IPS DF 19.7 (cell line): ENCODE results near the gene AKT1.
"Not testable (repeated sequence)": the region's sequence is repeated elsewhere in the genome, so short reads cannot be mapped to it uniquely, and the experiment has no call there.

ENCODE experiments used
- DNase-seq: peaks from one replicate; pipeline ENCODE4 v3.0.0-alpha.2; 2013; ENCODE audit warnings: low read depth, low spot score

The AKT1 gene

GRCh38 chr14:104739026-104739425 is 56.5 kb downstream of the AKT1 start:
- DNase-seq = no peak

- DNase-seq = no peak
Measured at GRCh38 chr14:104738375-104739019, 57.1 kb downstream of the AKT1 start.

DNA sequence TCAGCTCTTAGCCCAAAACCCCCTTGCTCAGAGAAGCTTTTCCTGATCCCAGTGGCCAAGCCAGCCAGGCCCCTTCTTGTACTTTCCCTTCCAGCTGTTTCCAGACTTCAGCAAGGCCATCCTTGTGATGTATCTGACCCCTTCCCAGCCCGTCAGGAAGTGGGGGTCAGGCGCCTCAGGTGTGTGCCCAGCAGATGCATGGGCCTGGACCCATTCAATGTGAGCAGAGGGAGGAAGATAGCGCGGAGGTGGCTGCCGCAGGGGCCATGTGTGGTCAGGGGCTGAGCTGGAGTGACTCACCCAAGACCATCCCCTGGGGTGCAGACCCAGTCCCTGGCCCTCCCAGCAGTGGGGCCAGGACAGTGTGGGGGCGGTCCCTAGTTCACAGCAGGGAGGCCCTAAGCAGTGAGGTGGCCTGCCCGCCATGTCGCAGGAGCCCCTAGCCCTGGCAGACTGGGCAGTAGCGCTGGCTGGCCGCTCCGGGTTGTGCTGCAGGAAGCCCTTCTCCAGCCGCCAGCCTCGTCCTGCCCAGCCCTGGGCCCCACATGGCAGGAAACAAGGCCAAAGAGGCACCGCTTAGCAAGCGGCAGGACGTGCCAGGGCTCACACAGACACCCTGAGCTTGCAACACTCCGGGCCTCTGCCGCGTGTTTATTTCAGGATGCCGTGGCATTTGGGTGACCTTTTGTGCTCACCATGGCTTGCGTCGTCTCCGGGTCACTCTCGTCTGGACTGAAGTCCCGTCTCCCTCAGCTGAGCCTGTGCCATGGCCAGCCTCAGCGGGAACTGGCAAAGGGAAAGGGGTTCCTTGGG is 59.5 kb downstream of the AKT1 start:
- no peak for DNase-seq

- DNase-seq = no peak
Measured at GRCh38 chr14:104734991-104735779, 60.4 kb downstream of the AKT1 start.

GRCh38 chr14:104734601-104734990 is 61.0 kb downstream of the AKT1 start:
- DNase-seq = no peak

DNA sequence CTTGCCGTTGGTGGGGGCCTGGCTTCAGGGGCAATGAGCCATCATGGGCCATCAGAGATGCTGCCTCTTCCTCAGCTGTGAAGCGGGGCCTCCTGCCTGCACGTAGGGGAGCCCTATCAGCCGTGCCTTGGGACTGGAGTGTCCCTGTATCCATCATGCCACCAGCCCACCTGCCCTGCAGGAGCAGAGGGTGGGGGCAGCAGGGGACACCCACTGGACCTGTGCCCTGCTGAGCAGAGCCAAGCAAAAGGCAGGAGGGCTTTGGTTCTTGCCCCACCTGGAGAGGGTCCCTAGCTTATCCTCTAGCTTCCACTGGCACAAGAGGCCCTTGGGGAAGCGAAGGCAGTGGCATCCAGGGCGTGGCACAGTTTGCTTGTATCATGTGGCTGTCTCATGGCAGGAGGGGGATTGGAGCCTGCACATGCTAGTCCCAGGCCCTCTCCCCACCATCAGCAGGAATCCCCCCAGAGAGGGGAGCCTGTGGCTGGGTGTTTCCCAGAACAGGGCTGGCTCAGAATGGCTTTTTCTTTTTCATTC is 61.4 kb downstream of the AKT1 start:
- DNase-seq = no peak

- DNase-seq = no peak
Measured at GRCh38 chr14:104732931-104733681, 62.4 kb downstream of the AKT1 start.

- DNase-seq = no peak
Measured at GRCh38 chr14:104732355-104732804, 63.2 kb downstream of the AKT1 start.

GRCh38 chr14:104731320-104732294 is 63.9 kb downstream of the AKT1 start:
- peak; percentile 33 for DNase-seq

DNA sequence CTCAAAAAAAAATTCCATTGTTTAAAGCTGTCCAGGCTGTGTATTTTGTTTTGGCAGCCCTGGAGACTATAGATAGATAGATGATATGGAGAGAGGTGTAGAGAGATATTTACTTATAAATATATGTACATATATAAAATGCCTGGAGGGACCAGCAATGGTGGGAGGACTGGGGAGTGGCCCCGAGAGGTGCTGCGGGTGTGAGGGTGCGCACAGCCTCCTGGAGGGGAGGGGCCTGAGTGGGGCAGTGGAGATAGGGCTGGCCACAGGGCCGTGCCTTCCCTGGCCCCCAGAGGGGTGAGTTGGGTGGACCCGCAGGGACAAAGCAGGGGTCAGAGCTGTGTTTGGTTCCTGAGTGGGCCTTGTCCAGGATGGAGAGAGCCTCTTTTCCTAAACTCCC is 65.1 kb downstream of the AKT1 start:
- no peak for DNase-seq

- DNase-seq = no peak
Measured at GRCh38 chr14:104729835-104730181, 65.7 kb downstream of the AKT1 start.

DNA sequence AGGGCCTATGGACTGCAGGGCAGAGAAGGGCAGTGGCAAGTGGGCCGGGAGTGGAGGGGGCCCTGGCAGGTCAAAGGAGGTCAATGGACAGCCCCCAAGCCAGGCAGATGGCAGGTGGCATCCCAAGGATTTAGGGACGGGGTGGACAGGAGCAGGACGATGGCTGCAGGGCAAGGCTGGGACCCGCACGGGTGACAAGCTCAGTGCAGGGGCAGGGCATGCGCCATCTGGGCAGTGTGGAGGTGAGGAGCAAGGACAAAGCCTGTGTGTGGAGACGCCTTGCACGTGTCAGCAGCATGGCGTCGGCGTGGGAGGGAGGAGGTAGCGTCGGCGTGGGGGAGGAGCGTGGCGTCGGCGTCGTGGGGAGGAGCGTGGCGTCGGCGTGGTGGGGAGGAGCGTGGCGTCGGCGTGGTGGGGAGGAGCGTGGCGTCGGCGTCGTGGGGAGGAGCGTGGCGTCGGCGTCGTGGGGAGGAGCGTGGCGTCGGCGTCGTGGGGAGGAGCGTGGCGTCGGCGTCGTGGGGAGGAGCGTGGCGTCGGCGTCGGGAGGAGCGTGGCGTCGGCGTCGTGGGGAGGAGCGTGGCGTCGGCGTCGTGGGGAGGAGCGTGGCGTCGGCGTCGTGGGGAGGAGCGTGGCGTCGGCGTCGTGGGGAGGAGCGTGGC is 66.2 kb downstream of the AKT1 start:
- not testable (repeated sequence) for DNase-seq

DNA sequence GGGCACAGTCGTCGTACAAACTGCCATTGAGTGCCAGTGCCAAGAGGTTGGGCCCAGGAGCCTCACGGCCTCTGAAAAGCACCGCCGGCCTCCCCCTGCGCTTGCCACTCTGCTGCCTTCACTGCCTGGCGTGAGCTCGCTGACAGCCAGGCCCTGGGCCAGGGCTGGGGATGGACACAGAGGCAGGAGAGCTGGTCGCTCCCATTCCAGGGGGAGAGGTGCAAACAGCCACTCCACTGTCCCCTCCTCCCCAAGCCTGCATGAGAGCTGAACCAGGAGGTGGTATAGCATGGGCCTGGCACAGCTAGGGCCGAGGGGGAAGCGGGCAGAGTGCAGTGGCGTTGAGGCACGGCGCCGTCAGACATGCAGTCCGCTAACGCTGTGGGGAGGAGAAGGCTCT is 66.9 kb downstream of the AKT1 start:
- DNase-seq = no peak

GRCh38 chr14:104726600-104727451 is 68.7 kb downstream of the AKT1 start:
- DNase-seq = no peak

DNA sequence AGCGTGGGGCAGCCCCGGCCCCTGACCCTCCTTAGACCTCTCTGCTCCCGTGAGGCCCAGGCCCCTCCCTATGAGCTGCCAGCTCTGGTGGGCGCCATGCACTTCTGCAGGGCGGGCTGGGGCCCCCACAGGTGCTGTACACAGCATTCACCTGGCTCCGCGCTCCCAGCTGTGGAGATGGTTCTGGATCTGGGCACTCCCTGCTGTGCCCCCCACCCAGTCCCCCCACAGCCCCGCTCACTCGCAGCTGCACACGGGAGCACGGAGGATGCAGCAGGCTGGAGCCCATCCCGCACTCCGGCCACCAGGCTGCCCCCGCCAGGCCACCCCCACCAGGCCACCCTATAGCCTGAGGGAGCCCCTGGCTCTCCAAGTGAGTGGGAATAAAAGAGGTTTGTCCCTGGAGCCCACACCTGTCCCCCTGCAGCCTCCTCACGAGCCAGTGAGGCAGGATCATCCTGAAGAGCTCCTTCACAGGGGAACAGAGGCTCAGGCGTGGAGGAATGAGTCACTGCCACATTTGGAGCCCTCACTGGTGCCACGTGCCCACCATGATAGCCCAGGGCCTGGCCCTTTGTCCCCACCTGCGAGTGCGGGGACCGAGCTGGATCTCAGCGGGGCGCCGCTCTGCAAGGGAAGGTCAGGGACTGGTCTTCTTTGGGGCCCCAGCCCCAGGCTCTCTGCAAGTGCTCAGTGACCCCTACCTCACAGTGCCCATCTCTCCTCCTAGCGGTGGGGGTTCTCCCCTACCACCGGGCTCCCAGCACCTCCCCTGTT is 69.6 kb downstream of the AKT1 start:
- DNase-seq = no peak

DNA sequence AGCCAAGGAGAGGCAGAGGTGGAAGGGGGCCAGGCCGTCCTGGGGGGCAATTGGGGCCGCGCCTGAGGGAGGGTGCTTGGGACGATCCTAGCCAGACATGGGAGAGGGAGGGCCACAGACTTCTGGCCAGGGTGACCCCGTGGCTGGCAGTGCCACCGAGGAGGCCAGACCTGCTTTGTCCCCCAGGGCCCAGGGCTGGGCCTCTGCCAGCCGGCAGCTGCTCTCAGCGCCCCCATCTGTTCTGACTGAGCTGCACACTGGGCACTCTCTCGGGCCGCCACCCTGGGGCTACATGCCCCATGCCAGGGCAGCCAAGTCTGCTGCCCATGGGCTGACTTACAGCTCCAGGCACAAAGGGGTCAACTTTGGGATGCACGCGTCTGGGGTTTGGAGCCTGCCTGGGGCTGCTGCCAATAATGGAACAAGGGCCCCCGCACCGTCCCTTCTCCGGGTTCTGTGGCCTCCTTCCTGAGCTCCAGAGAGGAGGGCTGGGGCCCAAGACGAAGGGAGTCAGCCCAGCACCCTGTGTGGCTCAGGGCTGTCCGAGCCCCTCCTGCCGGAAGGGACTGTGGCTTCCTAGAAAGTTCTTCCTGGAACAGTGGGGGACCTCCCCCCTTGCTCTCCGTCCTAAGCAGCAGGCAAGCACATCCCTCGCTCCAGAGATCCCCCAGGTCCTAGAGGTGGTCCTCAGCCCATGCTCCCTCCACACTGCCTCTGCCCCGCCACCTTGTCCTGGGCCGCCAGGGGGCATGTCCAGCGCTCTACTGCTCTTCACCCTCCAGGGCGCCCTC is 70.4 kb downstream of the AKT1 start:
- peak; percentile 65 for DNase-seq

- no peak for DNase-seq
Measured at GRCh38 chr14:104724407-104724980, 71.1 kb downstream of the AKT1 start.
